Tibial nerve (tissue), 4 donors: ENCODE measurements around the gene ATP6V0E1. TPM values are rescaled to one million over a fixed set of nuclear protein-coding genes. Genes with fewer than 3 reads are reported as not detected.
A peak's percentile ranks its signal among the peaks of the same experiment; 100 is the strongest.
"Not testable (repeated sequence)": the region's sequence is repeated elsewhere in the genome, so short reads cannot be mapped to it uniquely, and the experiment has no call there.

Experiments used
- DNase-seq, 2 donors: peaks; one replicate each; pipeline ENCODE4 v3.0.0-alpha.2; 2019; ENCODE audit warnings: low spot score in 2 of 2
- H3K27ac ChIP-seq, 4 donors: fragments of 200-600 bp; sonication (generic) in 3 of 4; one replicate each; pipeline ENCODE4 v1.5.1; 2017 to 2019; ENCODE audit warnings: mild to moderate bottlenecking in 1 of 4
- H3K27me3 ChIP-seq, 2 donors: fragments of 200-600 bp; sonication (generic) in 1 of 2; one replicate each; pipeline versions ENCODE4 v1.5.1 to v1.6.0; 2017 to 2019
- H3K36me3 ChIP-seq, 3 donors: fragments of 200-600 bp; sonication (generic); one replicate each; pipeline ENCODE4 v1.5.1; 2018 to 2019
- H3K4me1 ChIP-seq, 4 donors: fragments of 200-600 bp; sonication (generic) in 3 of 4; one replicate each; pipeline ENCODE4 v1.5.1; 2017 to 2019
- H3K4me3 ChIP-seq, 4 donors: fragments of 200-600 bp; sonication (generic) in 3 of 4; one replicate each; pipeline ENCODE4 v1.5.1; 2017 to 2019; ENCODE audit warnings: mild to moderate bottlenecking in 1 of 4, moderate library complexity in 1 of 4
- H3K9me3 ChIP-seq, 4 donors: fragments of 200-600 bp; sonication (generic) in 3 of 4; one replicate each; pipeline ENCODE4 v1.5.1; 2017 to 2019
- EP300 ChIP-seq, 2 donors: sonication (generic); formaldehyde crosslinking; IDR thresholded peaks; one replicate each; pipeline ENCODE4 v1.6.1; 2017; ENCODE audit warnings: antibody characterized with exemption in 2 of 2, mild to moderate bottlenecking in 1 of 2
- POLR2A ChIP-seq, 2 donors: fragments of 450-650 bp; IDR thresholded peaks; one replicate each; pipeline ENCODE4 v1.6.1; 2017; ENCODE audit warnings: antibody characterized with exemption in 2 of 2, mild to moderate bottlenecking in 2 of 2, moderate library complexity in 2 of 2
- WGBS, 2 donors: methylation state at CpG; one replicate each; pipeline ENCODE4 v1.1.5; 2018; 5-methylcytosine and 5-hydroxymethylcytosine counted together
- small RNA-seq: library from RNA; depleted of rRNA; stranded (forward); fragments of <200 nt; gene quantifications from one replicate; pipeline ENCODE3, GENCODE V24; 2016
- total RNA-seq, 4 donors: library from RNA; depleted of rRNA; stranded (reverse); fragments of >200 nt; gene quantifications; one replicate each; pipeline ENCODE4 v1.1.0, GENCODE V29; 2016
- TF ChIP-seq, protein P1 (sequence below), 5 experiments: fragments of 200-600 bp in 3 of 5; fragments of 450-650 bp in 2 of 5; sonication (generic) in 3 of 5; IDR thresholded peaks; one replicate each; pipeline ENCODE4 v1.5.1; 2016 to 2019; ENCODE audit warnings: antibody characterized with exemption in 5 of 5, mild to moderate bottlenecking in 3 of 5, moderate library complexity in 2 of 5

ATP6V0E1 gene
- total RNA-seq, 4 donors from 2014 or later: 88.8 to 121 (median 92.0) TPM

DNA sequence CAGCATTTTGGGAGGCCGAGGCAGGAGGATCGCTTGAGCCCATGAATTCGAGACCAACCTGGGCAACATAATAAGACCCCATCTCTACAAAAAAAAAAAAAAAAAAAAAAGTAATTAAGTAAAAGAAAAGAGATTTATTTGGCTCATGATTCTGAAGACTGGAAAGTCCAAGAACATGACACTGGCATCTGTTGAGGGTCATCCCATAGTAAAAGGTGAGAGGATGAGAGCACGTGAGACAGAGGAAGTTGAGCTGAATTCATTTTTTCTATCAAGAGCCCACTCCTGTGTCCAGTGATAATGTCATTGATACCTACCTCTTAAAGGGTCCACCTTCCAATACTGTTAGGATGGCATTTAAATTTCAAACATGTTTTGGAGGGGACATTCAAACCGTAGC, 92.4 kb downstream of the ATP6V0E1 start:
- Histone ChIP-seq H3K27ac (no peak overlapping the region), H3K4me3 (no peak overlapping the region), H3K36me3 (peaks cover 0 to 6% (median 0%) of the 10 kb centered on the region in 3 donors), H3K27me3 (no peaks in the 10 kb centered on the region), H3K4me1 (peaks cover 0 to 35% (median 2%) of the 10 kb centered on the region in 4 donors), H3K9me3 (no peaks in the 10 kb centered on the region)
- no peak for TF ChIP-seq POLR2A (IDR thresholded peaks at IDR 0.05)
- no peak for TF ChIP-seq EP300 (IDR thresholded peaks at IDR 0.05)
- TF ChIP-seq, protein P1, sequence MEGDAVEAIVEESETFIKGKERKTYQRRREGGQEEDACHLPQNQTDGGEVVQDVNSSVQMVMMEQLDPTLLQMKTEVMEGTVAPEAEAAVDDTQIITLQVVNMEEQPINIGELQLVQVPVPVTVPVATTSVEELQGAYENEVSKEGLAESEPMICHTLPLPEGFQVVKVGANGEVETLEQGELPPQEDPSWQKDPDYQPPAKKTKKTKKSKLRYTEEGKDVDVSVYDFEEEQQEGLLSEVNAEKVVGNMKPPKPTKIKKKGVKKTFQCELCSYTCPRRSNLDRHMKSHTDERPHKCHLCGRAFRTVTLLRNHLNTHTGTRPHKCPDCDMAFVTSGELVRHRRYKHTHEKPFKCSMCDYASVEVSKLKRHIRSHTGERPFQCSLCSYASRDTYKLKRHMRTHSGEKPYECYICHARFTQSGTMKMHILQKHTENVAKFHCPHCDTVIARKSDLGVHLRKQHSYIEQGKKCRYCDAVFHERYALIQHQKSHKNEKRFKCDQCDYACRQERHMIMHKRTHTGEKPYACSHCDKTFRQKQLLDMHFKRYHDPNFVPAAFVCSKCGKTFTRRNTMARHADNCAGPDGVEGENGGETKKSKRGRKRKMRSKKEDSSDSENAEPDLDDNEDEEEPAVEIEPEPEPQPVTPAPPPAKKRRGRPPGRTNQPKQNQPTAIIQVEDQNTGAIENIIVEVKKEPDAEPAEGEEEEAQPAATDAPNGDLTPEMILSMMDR (IDR thresholded peaks at IDR 0.05): no peak
- WGBS, 2 donors: 92 to 93% methylated on average over 5 of the region's 5 CpGs
- no peak for DNase-seq

DNA sequence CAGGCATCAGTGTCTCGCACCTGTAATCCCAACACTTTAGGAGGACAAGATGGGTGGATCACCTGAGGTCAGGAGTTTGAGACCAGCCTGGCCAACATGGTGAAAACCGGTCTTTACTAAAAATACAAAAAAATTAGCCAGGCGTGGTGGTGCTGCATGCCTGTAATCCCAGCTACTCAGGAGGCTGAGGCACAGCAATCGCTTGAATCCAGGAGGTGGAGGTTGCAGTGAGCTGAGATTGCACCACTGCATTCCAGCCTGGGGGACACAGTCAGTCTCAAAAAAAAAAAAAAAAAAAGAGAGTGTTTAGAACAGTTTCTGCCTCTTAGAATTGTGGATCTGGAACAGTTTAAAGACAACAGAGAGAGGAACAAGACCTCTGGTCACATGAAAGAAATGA, 92.9 kb downstream of the ATP6V0E1 start:
- H3K27me3 ChIP-seq, DNase-seq, H3K9me3 ChIP-seq, H3K27ac ChIP-seq, H3K4me3 ChIP-seq: not testable (repeated sequence)
- WGBS, 2 donors: 88 to 98% methylated on average over 4 of the region's 4 CpGs
- H3K4me1 ChIP-seq: peaks cover 0 to 37% (median 2%) of the 10 kb centered on the region in 4 donors
- H3K36me3 ChIP-seq: peaks cover 0 to 11% (median 0%) of the 10 kb centered on the region in 3 donors

DNA sequence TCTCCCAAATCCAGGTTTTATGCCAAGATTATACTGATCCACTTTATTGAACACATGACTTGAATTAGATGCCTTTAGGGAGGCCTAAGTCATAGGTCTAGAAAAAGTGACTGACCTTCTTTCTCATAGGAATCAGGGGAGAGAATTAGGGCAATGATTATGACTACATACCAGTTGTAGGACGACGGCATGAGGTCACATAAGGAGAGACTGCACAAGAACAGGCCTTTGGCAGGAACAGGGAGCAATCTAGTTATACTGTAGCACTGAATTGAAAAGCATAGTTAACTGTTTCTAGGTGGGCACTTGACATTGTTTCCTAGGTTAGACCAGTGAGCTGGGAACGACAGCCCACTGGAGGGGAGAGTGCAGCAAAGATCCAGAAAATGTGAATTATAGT, 95.3 kb downstream of the ATP6V0E1 start:
- Histone ChIP-seq H3K36me3 (peaks cover 0 to 21% (median 0%) of the 10 kb centered on the region in 3 donors), H3K27me3 (no peaks in the 10 kb centered on the region), H3K27ac (no peak overlapping the region), H3K4me3 (no peak overlapping the region), H3K4me1 (peaks cover 0 to 31% (median 2%) of the 10 kb centered on the region in 4 donors), H3K9me3 (no peaks in the 10 kb centered on the region)
- no peak for DNase-seq
- WGBS, 2 donors: 45 to 49% methylated on average over 3 of the region's 3 CpGs
- TF ChIP-seq, protein P1 (IDR thresholded peaks at IDR 0.05): no peak
- TF ChIP-seq EP300 (IDR thresholded peaks at IDR 0.05) (no peak), POLR2A (IDR thresholded peaks at IDR 0.05) (no peak)

Small RNA genes within 50 kb of the gene (small RNA-seq; reads per million reads assigned to genes)
- gene RF00019: not detected
- gene SNORA74B: 16.5 reads per million, percentile 92 among the genes with 10 or more reads in this experiment

Other genes starting within 250 kb of the ATP6V0E1 start
- gene DUSP1, start 212.6 kb upstream of the ATP6V0E1 start, total RNA-seq: 1,000 to 10,000 TPM; 1,787 to 2,412 (median 1,885) TPM
- 100 to 1,000 TPM in 2 of 4 donors, 10 to 100 TPM in 2; 60.9 to 123 (median 99.3) TPM for gene ERGIC1, start 149.5 kb upstream of the ATP6V0E1 start, total RNA-seq
- 10 to 100 TPM in 3 of 4 donors, 1 to 10 TPM in 1; 6.1 to 30.8 (median 25.3) TPM for gene RPL26L1, start 24.3 kb upstream of the ATP6V0E1 start, total RNA-seq
- 10 to 100 TPM; 31.2 to 46.3 (median 40.5) TPM for gene CREBRF, start 72.6 kb downstream of the ATP6V0E1 start, total RNA-seq
- gene BNIP1, start 160.8 kb downstream of the ATP6V0E1 start, total RNA-seq: 10 to 100 TPM in 2 of 4 donors, 1 to 10 TPM in 2; 2.2 to 15.6 (median 10.0) TPM